Body of pancreas (tissue), 4 donors: Measurements from ENCODE around the gene ZNF689. TPM values are rescaled to one million over a fixed set of nuclear protein-coding genes. Genes with fewer than 3 reads are reported as not detected.
A peak's percentile ranks its signal among the peaks of the same experiment; 100 is the strongest.

Experiments
- ATAC-seq: fragments of 150-250 bp; one replicate; pipeline ENCODE4 v1.9.1; 2016
- DNase-seq, 4 donors: peaks; one replicate each; pipeline ENCODE4 v3.0.0-alpha.2; 2019
- H3K27ac ChIP-seq, 4 donors: fragments of 200-600 bp; sonication (generic); 1 replicate in 3 of 4; 2 replicates in 1 of 4; pipeline versions ENCODE4 v1.5.1 to v1.6.1; 2016 to 2019; ENCODE audit warnings: mild to moderate bottlenecking in 1 of 4, mixed read lengths in 1 of 4, moderate library complexity in 1 of 4
- H3K27me3 ChIP-seq, 2 donors: fragments of 200-600 bp; sonication (generic); one replicate each; pipeline ENCODE4 v1.6.0; 2016; ENCODE audit warnings: mild to moderate bottlenecking in 1 of 2
- H3K36me3 ChIP-seq, 2 donors: fragments of 200-600 bp; sonication (generic); replicated peaks in 1 of 2; 2 replicates each; pipeline ENCODE4 v1.5.1; 2016; ENCODE audit warnings: low read depth in 2 of 2; ENCODE audit not compliant: insufficient read depth in 1 of 2
- H3K4me1 ChIP-seq: fragments of 200-600 bp; sonication (generic); one replicate; pipeline ENCODE4 v1.6.0; 2016
- H3K4me3 ChIP-seq, 2 donors: fragments of 200-600 bp; sonication (generic); 1 replicate in 1 of 2; 2 replicates in 1 of 2; pipeline ENCODE4 v1.5.1; 2016 to 2019
- H3K9me3 ChIP-seq, 3 donors: fragments of 200-600 bp; sonication (generic); 1 replicate in 2 of 3; 2 replicates in 1 of 3; pipeline ENCODE4 v1.5.1; 2016
- CTCF ChIP-seq, 7 experiments: fragments of 450-650 bp in 4 of 7; fragments of 200-600 bp in 3 of 7; sonication (generic) in 3 of 7; IDR thresholded peaks; one replicate each; pipeline ENCODE4 v1.5.1; 2016 to 2019; ENCODE audit warnings: antibody characterized with exemption in 7 of 7
- POLR2A ChIP-seq, 3 donors: fragments of 450-650 bp; IDR thresholded peaks; one replicate each; pipeline ENCODE4 v1.6.1; 2016; ENCODE audit warnings: antibody characterized with exemption in 3 of 3, mild to moderate bottlenecking in 2 of 3
- WGBS, 2 donors: methylation state at CpG; one replicate each; pipeline ENCODE4 v1.1.5; 2017; 5-methylcytosine and 5-hydroxymethylcytosine counted together
- intact Hi-C: fragments of 100-400 bp; cut with DNase I; formaldehyde crosslinking; loops from one replicate; pipeline ENCODE4 v1.15.1; 2023
- total RNA-seq, 2 donors: library from RNA; depleted of rRNA; stranded (reverse); fragments of >200 nt; gene quantifications; one replicate each; pipeline ENCODE4 v1.1.0, GENCODE V29; 2016

Gene ZNF689
- total RNA-seq, 2 donors from 2014 or later, result 4.6 to 7.0 TPM

DNA sequence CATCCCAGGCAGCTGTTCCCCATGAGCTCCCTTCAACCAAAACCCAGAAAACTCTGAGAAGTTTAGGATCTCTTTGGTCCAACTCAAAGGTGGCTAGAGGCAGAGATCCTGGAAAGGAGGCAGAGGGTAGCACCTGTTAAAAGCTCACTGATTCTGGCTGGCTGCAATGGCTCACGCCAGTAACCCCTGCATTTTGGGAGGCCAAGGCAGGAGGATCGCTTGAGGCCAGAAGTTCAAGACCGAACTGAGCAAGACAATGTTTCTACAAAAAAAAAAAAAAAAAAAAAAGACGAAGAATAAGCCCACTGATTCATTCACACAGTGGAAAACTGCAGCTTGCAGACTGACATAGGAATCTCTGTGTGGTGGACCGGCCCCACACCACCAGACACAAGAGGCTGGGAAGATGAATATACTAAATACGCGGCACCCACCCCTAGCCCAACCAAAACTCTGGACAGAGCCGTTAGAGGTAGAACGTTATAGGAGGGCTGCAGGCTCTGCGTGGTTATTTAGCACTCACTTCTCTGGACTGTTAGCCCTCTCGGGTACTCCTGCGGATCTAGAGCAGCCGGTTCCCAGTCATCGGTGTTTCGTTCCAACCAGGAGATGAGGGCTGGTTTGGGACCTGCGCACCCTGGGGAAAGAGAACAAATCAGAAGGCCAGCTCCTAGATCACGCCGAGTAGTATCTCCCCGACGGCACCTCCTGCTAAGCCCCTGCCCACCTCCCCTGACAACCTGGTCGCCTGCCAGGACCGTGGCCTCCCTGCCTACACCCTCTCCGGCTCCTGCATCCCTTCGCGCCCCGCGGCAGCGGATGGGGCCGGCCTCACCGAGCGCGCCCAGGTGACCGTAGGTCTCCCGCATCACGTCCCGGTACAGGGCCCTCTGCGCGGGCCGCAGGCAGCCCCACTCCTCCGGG, 925 bp downstream of the ZNF689 start:
- peaks cover 4 to 6% of the 10 kb centered on the region in 2 donors for H3K36me3 ChIP-seq
- ATAC-seq (peak; percentile 49), DNase-seq (peak; percentile 52 to 61 (median 58))
- H3K27ac ChIP-seq, result peak overlapping the region; percentile 90 to 98 (median 96)
- no peaks in the 10 kb centered on the region for H3K9me3 ChIP-seq
- H3K27me3 ChIP-seq, result no peaks in the 10 kb centered on the region
- 12 to 27% methylated on average over 17 to 40 of the region's 40 CpGs for WGBS, 2 donors
- peaks cover 17% of the 10 kb centered on the region for H3K4me1 ChIP-seq
- intact Hi-C loops, result no loop called here
- TF ChIP-seq CTCF (IDR thresholded peaks at IDR 0.05) (peak in 1 of 7 experiments; percentile 8), POLR2A (IDR thresholded peaks at IDR 0.05) (no peak)
- peak overlapping the region; percentile 64 to 90 for H3K4me3 ChIP-seq

DNA sequence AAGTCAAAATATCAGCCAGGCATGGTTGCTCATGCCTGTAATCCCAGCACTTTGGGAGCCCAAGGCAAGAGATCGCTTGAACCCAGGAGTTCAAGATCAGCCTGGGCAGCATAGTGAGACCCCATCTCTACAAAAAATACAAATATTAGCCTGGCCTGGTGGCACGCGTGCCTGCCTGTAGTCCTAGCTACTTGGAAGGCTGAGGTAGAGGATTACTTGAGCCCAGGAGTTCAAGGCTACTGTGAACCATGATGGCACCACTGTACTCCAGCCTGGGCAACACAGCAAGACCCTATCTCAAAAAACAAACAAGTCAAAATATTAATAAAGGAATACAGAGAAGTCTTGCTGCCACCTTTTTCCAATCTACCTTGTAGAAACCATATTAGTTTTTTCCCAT, 4.2 kb downstream of the ZNF689 start:
- 92 to 97% methylated on average over 3 of the region's 3 CpGs for WGBS, 2 donors
- Histone ChIP-seq H3K9me3 (no peaks in the 10 kb centered on the region), H3K36me3 (peaks cover 8 to 16% of the 10 kb centered on the region in 2 donors), H3K27me3 (no peaks in the 10 kb centered on the region), H3K27ac (no peak overlapping the region), H3K4me3 (no peak overlapping the region), H3K4me1 (peaks cover 17% of the 10 kb centered on the region)
- no peak for DNase-seq
- intact Hi-C loops, result no loop called here
- no peak for TF ChIP-seq CTCF (IDR thresholded peaks at IDR 0.05)
- TF ChIP-seq POLR2A (IDR thresholded peaks at IDR 0.05), result no peak
- no peak for ATAC-seq

DNA sequence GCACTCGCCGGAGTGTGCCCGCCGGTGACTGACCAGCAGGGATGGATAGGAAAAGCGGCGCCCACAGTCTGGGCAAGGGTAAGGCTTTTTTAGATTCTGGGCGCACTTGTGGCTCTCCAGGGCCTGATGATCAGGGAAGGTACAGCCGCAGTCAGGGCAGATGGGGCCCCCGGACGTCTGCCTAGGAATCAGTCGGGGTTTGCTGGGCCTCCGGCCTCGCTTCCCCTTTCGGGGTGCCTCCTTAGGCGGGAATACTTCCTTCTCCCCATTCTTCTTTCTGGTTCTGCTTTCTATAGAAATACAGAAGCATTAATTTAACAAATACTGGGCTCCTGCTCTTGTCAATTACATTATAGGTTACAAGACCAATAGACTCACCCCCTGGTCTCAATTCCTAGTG, 5.0 kb downstream of the ZNF689 start:
- ATAC-seq (no peak), DNase-seq (peak in 1 of 4 donors; percentile 12)
- H3K27me3 ChIP-seq, result no peaks in the 10 kb centered on the region
- intact Hi-C loops, result no loop called here
- no peaks in the 10 kb centered on the region for H3K9me3 ChIP-seq
- WGBS, 2 donors, result 81 to 91% methylated on average over 13 to 15 of the region's 15 CpGs
- H3K27ac ChIP-seq, result no peak overlapping the region
- peaks cover 17% of the 10 kb centered on the region for H3K4me1 ChIP-seq
- no peak overlapping the region for H3K4me3 ChIP-seq
- H3K36me3 ChIP-seq, result peaks cover 8 to 16% of the 10 kb centered on the region in 2 donors
- TF ChIP-seq CTCF (IDR thresholded peaks at IDR 0.05) (no peak), POLR2A (IDR thresholded peaks at IDR 0.05) (no peak)

GRCh38 chr16:30604316-30604947, 5.8 kb downstream of the ZNF689 start:
- DNase-seq (no peak), ATAC-seq (no peak)
- Histone ChIP-seq H3K27me3 (no peaks in the 10 kb centered on the region), H3K4me3 (no peak overlapping the region), H3K27ac (no peak overlapping the region), H3K4me1 (peaks cover 16% of the 10 kb centered on the region), H3K9me3 (no peaks in the 10 kb centered on the region), H3K36me3 (peaks cover 8 to 16% of the 10 kb centered on the region in 2 donors)
- TF ChIP-seq POLR2A (IDR thresholded peaks at IDR 0.05) (no peak), CTCF (IDR thresholded peaks at IDR 0.05) (no peak)
- intact Hi-C loops, result no loop called here
- WGBS, 2 donors, result 90 to 98% methylated on average over 8 to 49 of the region's 49 CpGs
